K562 (cell line): ENCODE data around the gene SBNO1. TPM values are rescaled to one million over a fixed set of nuclear protein-coding genes. Genes with fewer than 3 reads are reported as not detected.
"Not testable (repeated sequence)": the region's sequence is repeated elsewhere in the genome, so short reads cannot be mapped to it uniquely, and the experiment has no call there.

Experiments
- BHLHE40 ChIP-seq: IDR thresholded peaks from 2 replicates; pipeline ENCODE4 v1.6.1; 2011; ENCODE audit warnings: low read length, improper control_type of control experiment
- CBFA2T3 ChIP-seq: fragments of 450-650 bp; IDR thresholded peaks from 2 replicates; pipeline ENCODE4 v1.6.1; 2017
- CTBP1 ChIP-seq: fragments of 450-650 bp; IDR thresholded peaks from 2 replicates; pipeline ENCODE4 v1.6.1; 2016; ENCODE audit warnings: borderline replicate concordance
- DPF2 ChIP-seq: fragments of 450-650 bp; IDR thresholded peaks from 2 replicates; pipeline ENCODE4 v1.6.1; 2016
- FOSL1 ChIP-seq: fragments of 200-800 bp; sonication (Bioruptor generic); conservative IDR thresholded peaks from 2 replicates; pipeline ENCODE4 v1.6.1; 2016; ENCODE audit warnings: missing genetic modification characterization, missing compliant biosample characterization
- FOXK2 ChIP-seq, 2 experiments: fragments of 450-650 bp; IDR thresholded peaks in 1 of 2; conservative IDR thresholded peaks in 1 of 2; 2 replicates each; pipeline ENCODE4 v1.6.1; 2016; ENCODE audit warnings: low read depth in 2 of 2, mild to moderate bottlenecking in 1 of 2
- FOXM1 ChIP-seq, 2 experiments: fragments of 450-650 bp in 1 of 2; sonication (generic) in 1 of 2; formaldehyde crosslinking in 1 of 2; IDR thresholded peaks; 2 replicates each; pipeline versions ENCODE4 v1.6.1 to v1.9.0; 2017 to 2022; ENCODE audit warnings: low read depth in 2 of 2, mild to moderate bottlenecking in 2 of 2, missing genetic modification reagents in 1 of 2, moderate library complexity in 1 of 2
- HDAC2 ChIP-seq: fragments of 450-650 bp; IDR thresholded peaks from 2 replicates; pipeline ENCODE4 v1.6.1; 2016; ENCODE audit warnings: mild to moderate bottlenecking
- HDAC3 ChIP-seq: fragments of 450-650 bp; IDR thresholded peaks from 2 replicates; pipeline ENCODE4 v1.6.1; 2018; ENCODE audit warnings: borderline replicate concordance, mild to moderate bottlenecking, moderate library complexity; ENCODE audit not compliant: partially characterized antibody
- IRF9 ChIP-seq: fragments of 450-650 bp; IDR thresholded peaks from 2 replicates; pipeline ENCODE4 v1.6.1; 2016; ENCODE audit warnings: missing biosample characterization, missing genetic modification characterization
- MECOM ChIP-seq: fragments of 250-450 bp; sonication (Bioruptor Pico); IDR thresholded peaks from 2 replicates; pipeline ENCODE4 v1.8.0; 2022; ENCODE audit warnings: inconsistent platforms
- MEIS2 ChIP-seq: fragments of 450-650 bp; IDR thresholded peaks from 2 replicates; pipeline ENCODE4 v1.6.1; 2014; ENCODE audit warnings: mild to moderate bottlenecking; ENCODE audit not compliant: partially characterized antibody
- NCOA2 ChIP-seq, 2 experiments: fragments of 450-650 bp; IDR thresholded peaks; 2 replicates each; pipeline ENCODE4 v1.6.1; 2018; ENCODE audit warnings: mild to moderate bottlenecking in 2 of 2, moderate library complexity in 1 of 2; ENCODE audit not compliant: partially characterized antibody in 2 of 2
- NCOR1 ChIP-seq: fragments of 450-650 bp; IDR thresholded peaks from 2 replicates; pipeline ENCODE4 v1.6.1; 2016; ENCODE audit warnings: mild to moderate bottlenecking, moderate library complexity
- NFE2L1 ChIP-seq: fragments of 450-650 bp; IDR thresholded peaks from 2 replicates; pipeline ENCODE4 v1.6.1; 2016; ENCODE audit warnings: missing genetic modification characterization, low read depth, mild to moderate bottlenecking, missing compliant biosample characterization, moderate library complexity, borderline replicate concordance
- NR4A1 ChIP-seq, 2 experiments: fragments of 250-450 bp in 1 of 2; fragments of 450-650 bp in 1 of 2; sonication (Bioruptor Pico) in 1 of 2; IDR thresholded peaks; 2 replicates each; pipeline versions ENCODE4 v1.4.0 to v1.6.1; 2016 to 2020; ENCODE audit warnings: mild to moderate bottlenecking in 2 of 2, missing compliant biosample characterization in 1 of 2, missing genetic modification characterization in 1 of 2, moderate library complexity in 1 of 2
- PBX2 ChIP-seq, 2 experiments: IDR thresholded peaks in 1 of 2; conservative IDR thresholded peaks in 1 of 2; 2 replicates each; pipeline ENCODE4 v1.6.1; 2016; ENCODE audit warnings: low read depth in 2 of 2, mild to moderate bottlenecking in 1 of 2, missing compliant biosample characterization in 1 of 2, missing genetic modification characterization in 1 of 2, moderate library complexity in 1 of 2
- SOX6 ChIP-seq: fragments of 450-650 bp; IDR thresholded peaks from 2 replicates; pipeline ENCODE4 v1.6.1; 2014; ENCODE audit warnings: mild to moderate bottlenecking
- TCF3 ChIP-seq: sonication (generic); formaldehyde crosslinking; IDR thresholded peaks from 2 replicates; pipeline ENCODE4 v1.4.0; 2020; ENCODE audit warnings: mild to moderate bottlenecking, missing genetic modification reagents
- ZFX ChIP-seq: sonication (generic); formaldehyde crosslinking; IDR thresholded peaks from 2 replicates; pipeline ENCODE4 v1.8.0; 2022; ENCODE audit warnings: mild to moderate bottlenecking, missing genetic modification reagents, moderate library complexity
- polyA plus RNA-seq, 8 experiments: library from polyadenylated mRNA; depleted of rRNA in 4 of 8; stranded (reverse) in 5 of 8; unstranded in 3 of 8; fragments of >200 nt; fragmentation: Nextera tagmentation in 2 of 8; fragmentation: Illumina TruSeq in 1 of 8; extraction: Ambion mirVana in 2 of 8; extraction: Trizol in 1 of 8; gene quantifications; 2 replicates each; pipeline versions ENCODE4 v1.2.1 to v1.2.3, GENCODE V29; 2011 to 2014; ENCODE audit warnings: inconsistent platforms in 1 of 8, missing spikeins in 1 of 8
- total RNA-seq, 7 experiments: library from RNA; depleted of rRNA in 6 of 7; stranded (reverse); fragments of >200 nt in 6 of 7; fragmentation: Illumina TruSeq in 2 of 7; extraction: Trizol in 2 of 7; gene quantifications; 2 replicates each; pipeline versions ENCODE4 v1.2.1 to v1.2.3, GENCODE V29; 2011 to 2021; ENCODE audit warnings: low replicate concordance in 1 of 7
- TF ChIP-seq, protein P1 (sequence below): fragments of 450-650 bp; IDR thresholded peaks from 2 replicates; pipeline ENCODE4 v1.6.1; 2016; ENCODE audit warnings: low read depth, mild to moderate bottlenecking, moderate library complexity
- TF ChIP-seq, protein P2 (sequence below), 2 experiments: fragments of 200-800 bp in 1 of 2; sonication (Bioruptor generic) in 1 of 2; sonication (generic) in 1 of 2; formaldehyde crosslinking in 1 of 2; IDR thresholded peaks in 1 of 2; conservative IDR thresholded peaks in 1 of 2; 2 replicates each; pipeline versions ENCODE4 v1.5.0 to v1.6.1; 2016 to 2020; ENCODE audit warnings: missing compliant biosample characterization in 1 of 2, missing genetic modification characterization in 1 of 2, missing genetic modification reagents in 1 of 2

SBNO1 gene
- total and polyA plus RNA-seq, 9 of the 15 experiments (the other 6 are each of a cell fraction or from before 2014, with no cell fraction given), result 14.9 to 77.1 (median 35.9) TPM

GRCh38 chr12:123372415-123372814 is 7.8 kb upstream of the SBNO1 start (continued):
- TF ChIP-seq, protein P1, sequence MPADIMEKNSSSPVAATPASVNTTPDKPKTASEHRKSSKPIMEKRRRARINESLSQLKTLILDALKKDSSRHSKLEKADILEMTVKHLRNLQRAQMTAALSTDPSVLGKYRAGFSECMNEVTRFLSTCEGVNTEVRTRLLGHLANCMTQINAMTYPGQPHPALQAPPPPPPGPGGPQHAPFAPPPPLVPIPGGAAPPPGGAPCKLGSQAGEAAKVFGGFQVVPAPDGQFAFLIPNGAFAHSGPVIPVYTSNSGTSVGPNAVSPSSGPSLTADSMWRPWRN, result peak; percentile 52; the same call in 1 of the 2 replicates
- TF ChIP-seq HDAC3, result peak; percentile 64
- TF ChIP-seq, protein P2, sequence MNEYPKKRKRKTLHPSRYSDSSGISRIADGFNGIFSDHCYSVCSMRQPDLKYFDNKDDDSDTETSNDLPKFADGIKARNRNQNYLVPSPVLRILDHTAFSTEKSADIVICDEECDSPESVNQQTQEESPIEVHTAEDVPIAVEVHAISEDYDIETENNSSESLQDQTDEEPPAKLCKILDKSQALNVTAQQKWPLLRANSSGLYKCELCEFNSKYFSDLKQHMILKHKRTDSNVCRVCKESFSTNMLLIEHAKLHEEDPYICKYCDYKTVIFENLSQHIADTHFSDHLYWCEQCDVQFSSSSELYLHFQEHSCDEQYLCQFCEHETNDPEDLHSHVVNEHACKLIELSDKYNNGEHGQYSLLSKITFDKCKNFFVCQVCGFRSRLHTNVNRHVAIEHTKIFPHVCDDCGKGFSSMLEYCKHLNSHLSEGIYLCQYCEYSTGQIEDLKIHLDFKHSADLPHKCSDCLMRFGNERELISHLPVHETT (CRISPR knock-in tag; conservative IDR thresholded peaks at IDR 0.05 in 1 of 2, IDR thresholded peaks at IDR 0.05 in 1 of 2), result peak in 1 of 2 experiments; percentile 42; a peak in 1 of 4 replicates
- TF ChIP-seq BHLHE40, result peak; percentile 28; the same call in 1 of the 2 replicates
- peak in 1 of 2 experiments; percentile 62; a peak in 2 of 4 replicates for TF ChIP-seq FOXK2 (conservative IDR thresholded peaks at IDR 0.05 in 1 of 2, IDR thresholded peaks at IDR 0.05 in 1 of 2; ENCODE audit: low read depth in 2 of 2)
- TF ChIP-seq DPF2, result peak; percentile 69
- TF ChIP-seq NFE2L1 (tag), result peak; percentile 3; the same call in 1 of the 2 replicates
- TF ChIP-seq NR4A1 (CRISPR knock-in tag; IDR thresholded peaks at IDR 0.05); PBX2 (CRISPR knock-in tag; IDR thresholded peaks at IDR 0.05; ENCODE audit: low read depth); FOXM1 (CRISPR knock-in tag; IDR thresholded peaks at IDR 0.05; ENCODE audit: low read depth): not testable (repeated sequence)
- peak; percentile 44; the same call in 1 of the 2 replicates for TF ChIP-seq NR4A1 (tag; IDR thresholded peaks at IDR 0.05)
- peak; percentile 40 for TF ChIP-seq MEIS2
- peak; percentile 87 for TF ChIP-seq NCOR1
- TF ChIP-seq CTBP1, result peak; percentile 73
- TF ChIP-seq IRF9 (tag), result 0 out of 2 replicates have a peak, but pooled peaks have one; percentile 45
- peak in 1 of 2 experiments; percentile 56 for TF ChIP-seq NCOA2 (IDR thresholded peaks at IDR 0.05; ENCODE audit: partially characterized antibody in 2 of 2)
- TF ChIP-seq MECOM (CRISPR knock-in tag), result peak; percentile 67
- peak; percentile 83 for TF ChIP-seq TCF3 (CRISPR knock-in tag)
- TF ChIP-seq PBX2 (tag; conservative IDR thresholded peaks at IDR 0.05; ENCODE audit: low read depth), result 0 out of 2 replicates have a peak, but pooled peaks have one; percentile 18
- peak; percentile 55 for TF ChIP-seq ZFX (CRISPR knock-in tag)
- TF ChIP-seq FOSL1 (tag), result peak; percentile 24; the same call in 1 of the 2 replicates
- peak; percentile 94 for TF ChIP-seq CBFA2T3
- peak; percentile 86 for TF ChIP-seq SOX6
- TF ChIP-seq HDAC2, result peak; percentile 21; the same call in 1 of the 2 replicates
- TF ChIP-seq FOXM1 (IDR thresholded peaks at IDR 0.05; ENCODE audit: low read depth), result peak; percentile 19; the same call in 1 of the 2 replicates
